Activated CD8-positive, alpha-beta memory T cell treated with anti-CD3 and anti-CD28 coated beads, Interleukin-2, amount 50 U/mL, for 48 hours (primary cell): ENCODE results near the gene RBM38.

Experiments used
- DNase-seq: peaks from one replicate; pipeline ENCODE4 v3.0.0-alpha.2; 2020

Gene RBM38

DNA sequence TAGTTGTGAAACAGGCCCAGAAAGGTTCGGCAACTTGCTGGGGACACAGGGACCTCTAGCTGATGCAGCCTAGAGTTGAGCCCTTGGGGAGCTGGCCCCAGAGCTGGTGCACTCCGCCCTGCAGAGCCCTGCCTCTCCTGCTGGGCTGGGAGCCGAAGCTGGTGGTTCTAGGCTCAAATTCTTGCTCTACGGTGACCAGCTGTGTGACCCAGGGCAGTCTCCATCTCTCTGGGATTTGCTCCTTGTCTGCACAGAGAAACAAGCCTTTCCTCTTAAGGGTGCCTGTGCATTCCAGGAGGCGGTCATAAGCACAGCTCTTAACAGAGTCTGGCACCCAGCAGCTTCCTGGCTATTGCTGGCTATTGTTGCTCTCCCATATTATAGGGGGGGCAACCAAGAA lies 47.4 kb downstream of the RBM38 start:
- DNase-seq: no peak

DNA sequence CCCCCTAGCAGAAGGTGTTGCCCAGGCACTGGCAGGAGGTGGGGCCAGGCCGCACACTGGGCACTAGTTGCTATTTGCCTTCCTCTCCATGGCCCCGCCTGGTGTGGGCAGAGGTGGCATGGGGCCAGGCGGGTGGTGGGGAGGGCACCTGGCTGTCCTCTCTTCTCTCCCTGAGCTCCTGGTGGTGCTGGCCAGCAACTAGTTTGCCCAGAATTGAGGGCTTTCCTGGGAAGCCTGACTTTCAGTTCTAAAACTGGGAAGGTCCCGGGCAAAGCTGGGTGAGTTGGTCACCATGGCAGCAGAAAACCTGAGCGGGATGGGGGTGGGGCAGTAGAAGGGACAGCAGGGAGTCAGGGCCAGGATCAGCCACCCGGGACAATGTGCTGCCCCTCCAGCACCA lies 48.2 kb downstream of the RBM38 start:
- DNase-seq: no peak

DNA sequence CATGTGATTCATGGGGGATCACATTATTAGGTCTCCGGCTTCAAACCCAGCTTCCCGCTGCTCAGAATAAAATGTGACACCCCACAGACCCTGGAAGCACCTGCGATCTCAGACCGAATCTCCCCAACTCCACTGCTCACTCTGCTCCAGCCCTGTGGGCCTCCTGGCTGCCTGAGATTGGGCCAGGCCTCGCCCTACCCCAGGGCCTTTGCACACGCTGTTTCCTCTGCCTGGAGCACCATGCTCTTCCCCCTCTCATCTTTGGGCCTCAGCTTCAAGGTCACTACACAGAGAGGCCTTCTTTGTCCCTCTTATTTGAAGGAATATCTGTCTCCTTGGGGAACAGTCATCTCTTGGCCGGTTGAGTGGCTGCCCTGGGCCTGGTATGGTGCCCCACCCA lies 48.8 kb downstream of the RBM38 start:
- no peak for DNase-seq

DNA sequence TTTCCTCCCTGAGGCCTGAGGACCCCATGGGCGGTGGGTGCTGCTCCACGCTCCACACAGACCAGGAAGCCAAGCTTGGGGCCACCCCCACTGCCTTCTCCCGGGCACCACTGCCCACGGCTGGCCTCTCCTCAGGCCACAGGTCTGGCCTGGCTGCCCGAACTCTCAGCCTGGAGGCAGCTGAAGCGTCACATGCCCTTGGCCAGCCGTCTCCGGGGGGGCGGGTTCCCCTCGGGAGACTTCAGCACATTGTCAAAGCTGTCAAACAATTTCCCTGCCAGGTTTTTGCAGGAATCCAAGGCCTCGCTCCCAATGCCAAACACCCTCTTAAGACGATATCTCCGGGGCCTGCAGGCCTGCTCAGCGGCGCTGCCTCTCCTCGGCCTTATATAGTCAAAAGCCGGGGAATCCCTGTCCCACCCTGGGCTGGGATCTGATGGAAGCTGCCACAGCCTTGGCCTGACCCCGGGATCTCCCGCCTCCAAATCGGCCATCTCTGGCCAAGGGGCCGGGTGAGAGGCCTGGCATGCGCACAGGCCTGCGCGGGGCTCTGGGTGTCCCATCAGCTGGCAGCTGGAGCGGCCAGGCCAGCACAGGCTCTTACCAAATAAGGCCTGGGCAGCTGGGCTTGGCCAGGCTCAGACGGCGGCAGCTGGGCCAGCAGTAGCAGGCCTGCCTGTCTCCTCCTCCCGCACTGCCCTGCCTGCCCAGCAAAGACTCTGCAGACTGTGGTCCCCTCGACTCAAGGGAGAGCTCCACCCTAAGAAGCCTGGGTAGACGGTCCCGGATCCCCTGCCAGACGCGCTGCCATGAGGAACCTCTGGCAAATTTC lies 49.7 kb downstream of the RBM38 start:
- DNase-seq: no peak

DNA sequence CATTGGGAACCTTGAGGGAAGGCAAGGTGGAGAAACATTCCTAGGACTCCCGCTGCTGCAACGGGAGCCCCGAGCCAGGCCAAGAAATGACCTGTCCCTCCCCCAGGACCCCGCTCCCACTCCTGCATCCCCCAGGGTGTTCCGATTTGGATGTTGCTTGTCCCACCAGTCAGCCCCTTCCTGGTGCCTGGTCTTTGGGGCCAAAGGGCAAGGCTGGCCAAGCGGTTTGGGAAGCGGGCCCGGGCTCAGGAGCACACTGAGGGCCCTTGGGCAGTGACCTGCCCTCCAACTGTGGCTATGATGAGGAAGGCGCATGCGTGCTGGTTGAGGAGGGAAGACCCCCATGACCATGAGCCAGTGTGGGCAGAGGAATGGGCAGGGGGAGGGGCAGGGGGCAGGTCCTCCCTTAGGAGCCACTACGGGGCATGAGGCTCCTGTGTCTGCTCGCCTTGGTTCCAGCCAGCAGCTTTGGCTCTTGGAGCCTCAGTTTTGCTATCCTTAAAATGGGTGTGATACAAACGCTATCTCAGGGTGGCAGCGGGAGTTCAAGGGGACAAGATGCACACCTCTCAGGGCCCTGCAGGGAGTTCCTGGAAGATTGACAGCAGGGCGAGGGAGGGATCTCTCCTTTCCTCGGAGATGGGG lies 50.4 kb downstream of the RBM38 start:
- no peak for DNase-seq

DNA sequence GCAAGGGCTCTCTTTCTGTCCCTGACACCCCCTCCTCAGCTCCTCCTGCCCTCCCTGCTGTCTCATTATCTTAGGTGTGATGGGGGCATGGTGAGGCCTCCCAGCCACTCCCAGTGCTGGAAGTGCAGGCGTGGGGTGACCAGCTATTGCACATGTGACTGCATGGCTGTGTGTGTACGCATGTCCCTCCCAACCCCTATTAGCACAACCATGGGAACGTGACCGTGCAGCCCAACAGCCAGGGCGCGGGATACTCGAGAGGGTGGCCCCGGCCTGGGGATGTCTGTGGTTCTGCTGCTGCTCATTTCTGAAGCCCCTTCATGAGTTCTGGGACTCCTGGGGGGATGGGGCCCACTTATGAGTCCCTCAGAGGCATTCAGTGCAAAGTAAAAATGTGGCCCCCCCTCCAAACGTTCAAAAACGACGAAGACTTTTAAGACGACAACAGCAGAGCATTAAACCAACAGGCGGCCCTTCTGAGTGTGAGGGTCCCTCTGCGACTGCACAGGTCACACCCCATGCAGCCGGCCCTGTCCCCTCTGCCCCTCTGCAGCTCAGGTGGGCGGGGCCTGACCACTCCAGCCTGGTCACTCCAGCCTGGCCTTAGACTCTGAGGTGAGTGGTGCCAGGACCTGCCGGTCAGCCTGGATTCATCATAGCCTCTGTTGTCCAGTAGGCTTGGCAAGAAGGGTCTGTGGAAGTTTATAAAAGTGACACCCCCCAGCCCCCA lies 51.1 kb downstream of the RBM38 start:
- DNase-seq: no peak

DNA sequence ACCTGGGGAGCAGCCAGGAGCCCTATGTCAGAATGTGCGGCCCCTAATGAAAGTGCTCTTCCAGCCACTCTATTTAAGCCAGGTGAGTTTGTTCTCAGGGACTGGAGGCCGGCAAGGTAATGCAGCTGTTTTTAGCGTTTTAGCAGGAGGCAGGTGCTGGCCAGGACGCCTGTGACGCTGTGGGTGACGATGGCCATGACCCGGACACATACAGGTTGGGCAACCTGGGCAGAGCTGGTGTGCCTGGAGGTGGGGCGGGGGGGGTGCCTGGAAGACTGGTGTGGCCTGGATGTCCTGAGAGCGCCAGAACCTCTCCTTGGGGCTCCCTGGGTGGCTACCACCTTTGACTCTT lies 51.7 kb downstream of the RBM38 start:
- DNase-seq: no peak

DNA sequence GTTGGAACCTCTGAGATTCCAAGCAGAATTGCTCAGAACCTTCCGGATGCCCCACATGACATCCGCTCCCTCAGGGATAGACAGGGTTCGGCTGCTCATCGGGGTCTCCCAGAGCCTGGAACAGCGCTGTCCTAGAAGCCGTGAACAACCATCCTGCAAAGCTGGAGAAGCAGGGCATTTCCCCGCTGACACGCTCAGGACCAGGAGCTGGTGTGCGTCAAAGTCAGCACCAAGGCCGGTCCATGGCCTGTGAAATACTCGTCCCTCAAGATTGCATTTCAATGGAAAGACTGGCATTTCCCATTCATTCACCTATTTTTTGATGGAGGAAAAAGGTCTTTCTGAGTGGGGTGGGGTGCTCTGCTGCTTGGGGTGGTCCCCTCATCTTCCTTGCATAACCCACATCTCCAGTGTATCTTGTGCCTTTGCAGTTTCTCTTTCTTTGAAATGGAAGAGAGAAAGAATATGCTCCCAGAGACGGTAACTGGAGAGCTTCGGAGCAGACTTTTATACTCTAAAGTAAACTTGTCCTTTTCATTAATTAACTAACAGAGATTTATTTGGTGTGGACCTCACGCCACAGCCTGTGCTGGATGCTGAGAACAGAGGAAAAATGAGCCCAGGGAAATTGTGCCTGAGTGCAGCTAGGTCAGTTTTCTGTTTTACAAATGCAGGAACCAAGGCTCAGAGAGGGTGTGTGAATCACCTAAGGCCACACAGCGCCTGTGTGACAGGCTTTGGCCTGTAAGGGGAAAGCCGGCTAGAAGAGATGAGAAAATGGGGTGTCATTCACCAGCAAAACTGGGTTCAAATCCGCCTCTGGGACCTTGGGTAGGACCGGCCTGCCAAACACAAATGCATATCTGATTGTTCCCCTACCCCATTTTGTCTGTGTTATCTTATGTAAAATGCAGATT lies 52.4 kb downstream of the RBM38 start:
- DNase-seq: no peak

DNA sequence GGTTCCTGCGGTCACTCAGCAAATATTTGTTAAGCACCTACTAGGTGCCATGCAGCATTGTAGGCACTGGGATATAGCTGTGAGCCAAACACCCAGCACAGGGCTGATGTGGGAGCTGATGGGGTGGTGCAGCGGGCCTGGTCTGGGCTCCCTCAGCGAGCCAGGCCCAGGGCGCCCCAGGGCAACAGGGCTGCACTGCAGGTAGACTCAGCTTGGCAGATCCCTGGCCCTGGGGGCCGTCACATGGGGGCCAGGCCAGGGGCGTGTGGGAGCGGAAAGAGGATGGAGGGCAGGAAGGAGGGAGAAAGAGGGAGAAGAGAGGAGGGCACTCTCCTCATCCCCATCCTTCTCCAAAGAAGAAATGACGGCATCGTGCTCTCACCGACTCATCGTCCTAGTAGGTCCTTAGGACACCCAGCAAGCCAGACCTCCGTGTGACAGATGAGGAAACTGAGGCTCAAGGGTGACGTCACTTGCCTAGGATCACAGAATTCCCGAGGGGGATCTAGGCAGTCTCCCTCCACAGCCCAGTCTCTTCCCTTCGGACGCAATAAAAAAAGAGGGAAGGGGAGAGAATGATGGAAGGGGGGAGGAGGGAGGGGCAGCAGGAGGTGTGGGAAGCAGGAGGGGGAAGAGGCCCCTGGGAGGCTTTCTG lies 53.3 kb downstream of the RBM38 start:
- no peak for DNase-seq

DNA sequence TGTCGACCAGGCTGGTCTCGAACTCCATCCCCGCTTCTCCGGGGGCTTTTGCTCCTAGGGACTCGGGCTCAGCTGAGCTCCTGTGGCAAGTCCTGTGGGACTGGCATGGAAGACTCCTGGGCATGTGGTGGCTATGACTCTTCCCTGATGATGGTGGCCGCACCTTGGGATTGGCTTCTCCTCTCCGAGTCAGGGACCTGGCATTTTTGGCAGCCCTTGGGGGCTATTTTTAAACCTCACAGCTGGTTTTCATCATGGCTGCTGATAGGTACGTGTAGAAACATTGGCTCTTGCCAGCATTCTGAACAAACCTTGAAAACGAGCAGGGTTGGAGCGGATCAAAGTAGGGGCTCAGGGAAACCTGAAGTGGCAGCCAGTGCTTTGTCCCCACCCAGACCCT lies 54.1 kb downstream of the RBM38 start:
- no peak for DNase-seq

DNA sequence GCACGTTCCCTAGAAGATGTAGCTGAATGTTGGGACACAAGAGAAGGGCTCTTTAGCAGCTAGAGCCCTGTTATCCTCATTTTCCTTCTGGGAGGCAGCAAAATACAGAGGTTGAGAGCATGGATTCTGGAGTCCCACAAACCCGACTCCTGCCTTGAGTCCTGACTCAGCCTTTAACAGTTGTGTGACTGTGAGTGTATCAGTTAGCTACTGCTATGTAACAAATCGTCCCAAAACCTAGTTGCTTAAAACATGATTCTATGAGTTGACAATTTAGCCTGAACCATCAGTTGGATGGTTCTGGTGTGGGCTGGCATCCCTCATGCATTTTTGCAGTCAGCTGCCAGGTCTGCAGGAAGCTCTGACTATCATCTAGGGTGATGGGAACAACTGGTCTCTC lies 54.6 kb downstream of the RBM38 start:
- DNase-seq: no peak

DNA sequence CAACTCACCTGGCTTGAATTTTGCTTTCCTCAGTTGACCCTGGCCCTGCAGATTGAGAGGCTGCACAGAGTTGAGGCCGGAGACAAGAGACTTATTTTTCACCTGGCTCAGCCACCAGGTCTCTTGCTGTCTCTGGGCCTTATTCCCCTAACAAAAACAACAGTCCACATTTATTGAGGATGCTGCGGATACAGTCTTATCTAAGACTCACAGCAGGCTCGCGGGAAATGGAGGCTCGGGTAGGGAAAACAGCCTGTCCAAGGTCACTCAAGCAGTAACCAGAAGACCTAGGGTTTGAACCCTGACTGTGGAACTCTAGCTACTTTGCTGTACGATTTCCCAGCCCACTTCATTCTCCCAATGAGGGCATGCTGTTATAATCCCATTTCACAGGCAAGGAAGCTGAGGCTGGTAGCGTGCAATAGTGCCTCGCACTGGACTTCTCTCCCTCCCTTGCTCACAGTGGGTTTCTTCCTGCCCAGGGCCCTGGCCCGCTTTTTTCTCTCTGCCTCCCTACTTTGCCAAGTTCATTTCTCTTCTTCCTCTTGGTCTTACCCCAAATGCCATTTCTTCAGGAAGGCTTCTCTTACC lies 57.7 kb downstream of the RBM38 start:
- no peak for DNase-seq

DNA sequence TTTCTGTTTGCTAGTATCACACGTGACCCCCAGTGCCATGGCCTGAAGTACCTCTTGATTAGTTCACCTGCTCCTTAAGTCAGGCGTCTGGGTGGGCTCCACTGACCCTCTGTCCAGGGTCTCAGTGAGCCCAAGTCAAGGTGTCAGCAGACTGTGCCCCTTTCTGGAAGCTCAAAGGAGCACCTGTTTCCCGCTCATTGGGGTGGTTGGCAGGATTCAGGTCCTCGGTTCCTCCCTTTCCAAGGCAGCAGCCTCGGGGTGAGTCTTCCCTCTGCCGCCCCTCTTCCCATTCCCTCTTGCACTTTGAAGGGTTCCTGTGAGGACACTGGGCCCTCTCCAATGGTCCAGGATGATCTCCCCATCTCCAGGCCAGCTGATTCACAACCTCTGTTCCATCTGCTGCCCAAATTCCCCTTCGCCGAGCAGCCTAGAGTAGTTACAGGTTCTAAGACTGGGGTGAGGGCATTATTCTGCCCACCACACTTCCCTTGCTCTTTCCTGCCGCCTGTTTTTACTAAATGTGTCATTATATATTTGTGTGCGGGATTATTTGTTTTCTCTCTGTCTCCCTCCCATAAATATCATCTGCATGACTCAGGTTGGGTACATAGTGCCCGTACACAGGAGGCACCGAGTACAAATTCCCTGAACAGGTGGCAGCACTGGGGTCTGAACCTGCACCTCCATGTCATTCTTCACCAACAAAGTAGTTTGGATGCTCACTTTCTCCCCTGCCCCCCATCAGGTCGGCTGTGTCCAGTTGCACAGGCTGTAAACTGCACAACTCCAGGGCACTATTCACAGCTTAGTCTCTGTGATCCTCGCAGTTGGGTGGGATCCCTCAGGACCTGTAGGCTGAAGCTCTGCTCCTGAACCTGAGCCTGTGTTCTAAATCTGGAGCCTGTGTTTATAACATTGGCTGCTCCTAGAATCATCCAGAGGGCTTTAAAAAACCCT lies 58.5 kb downstream of the RBM38 start:
- no peak for DNase-seq

DNA sequence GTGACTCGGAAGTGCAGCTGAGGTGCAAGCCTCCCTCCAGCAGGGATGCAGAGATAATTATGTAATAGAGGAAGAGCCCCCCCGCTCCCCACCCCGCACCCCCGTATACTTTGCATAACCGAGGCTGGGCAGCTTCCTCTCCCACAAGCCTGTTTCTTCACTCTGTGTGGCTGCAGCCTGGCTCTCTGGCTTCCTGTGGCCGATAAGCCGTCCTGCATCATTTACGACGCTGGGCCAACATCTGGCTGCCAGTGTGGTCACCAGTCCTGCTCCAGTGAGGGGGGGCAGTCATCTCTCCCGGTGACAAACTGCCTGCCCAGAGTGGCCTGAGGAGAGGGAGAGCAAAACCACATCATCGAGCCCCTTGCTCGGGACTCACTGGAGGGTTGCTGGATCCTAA lies 59.2 kb downstream of the RBM38 start:
- no peak for DNase-seq

DNA sequence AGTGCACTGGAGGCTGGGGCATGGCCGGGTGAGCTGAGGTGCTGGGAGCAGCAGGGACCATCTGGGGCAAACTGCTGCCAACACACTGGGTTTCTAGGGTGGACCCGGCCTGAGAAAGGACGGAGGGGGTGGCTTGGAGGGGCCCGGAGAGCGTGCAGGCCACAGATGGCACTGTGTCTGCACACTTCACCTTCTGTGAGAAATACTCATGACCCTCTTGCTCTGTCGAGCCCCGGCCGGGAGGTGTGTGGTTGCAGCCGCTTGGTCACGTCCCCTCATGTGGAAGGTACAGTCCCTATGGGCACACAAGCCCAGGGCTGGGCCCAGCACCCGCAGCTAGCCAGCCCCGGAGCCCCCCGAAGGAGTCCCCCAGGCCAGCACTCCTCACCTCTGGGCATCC lies 59.7 kb downstream of the RBM38 start:
- no peak for DNase-seq

DNA sequence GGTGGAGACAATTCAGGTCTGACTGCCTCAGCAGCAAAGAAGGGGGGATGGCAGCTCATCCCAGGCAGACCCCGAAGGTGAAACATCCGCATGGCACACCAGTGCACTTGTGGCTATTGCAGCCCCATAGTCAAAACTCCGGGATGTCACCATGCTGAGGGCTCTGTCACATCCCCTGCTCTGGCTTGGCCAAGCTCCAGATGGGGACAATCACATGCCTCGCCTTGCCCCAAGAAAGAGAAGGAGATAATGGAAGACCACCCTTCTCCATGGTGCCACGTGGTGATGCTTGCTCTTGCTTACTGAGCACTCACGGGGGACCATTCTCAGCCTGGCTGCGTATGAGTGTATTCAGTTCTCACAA lies 60.2 kb downstream of the RBM38 start:
- no peak for DNase-seq

DNA sequence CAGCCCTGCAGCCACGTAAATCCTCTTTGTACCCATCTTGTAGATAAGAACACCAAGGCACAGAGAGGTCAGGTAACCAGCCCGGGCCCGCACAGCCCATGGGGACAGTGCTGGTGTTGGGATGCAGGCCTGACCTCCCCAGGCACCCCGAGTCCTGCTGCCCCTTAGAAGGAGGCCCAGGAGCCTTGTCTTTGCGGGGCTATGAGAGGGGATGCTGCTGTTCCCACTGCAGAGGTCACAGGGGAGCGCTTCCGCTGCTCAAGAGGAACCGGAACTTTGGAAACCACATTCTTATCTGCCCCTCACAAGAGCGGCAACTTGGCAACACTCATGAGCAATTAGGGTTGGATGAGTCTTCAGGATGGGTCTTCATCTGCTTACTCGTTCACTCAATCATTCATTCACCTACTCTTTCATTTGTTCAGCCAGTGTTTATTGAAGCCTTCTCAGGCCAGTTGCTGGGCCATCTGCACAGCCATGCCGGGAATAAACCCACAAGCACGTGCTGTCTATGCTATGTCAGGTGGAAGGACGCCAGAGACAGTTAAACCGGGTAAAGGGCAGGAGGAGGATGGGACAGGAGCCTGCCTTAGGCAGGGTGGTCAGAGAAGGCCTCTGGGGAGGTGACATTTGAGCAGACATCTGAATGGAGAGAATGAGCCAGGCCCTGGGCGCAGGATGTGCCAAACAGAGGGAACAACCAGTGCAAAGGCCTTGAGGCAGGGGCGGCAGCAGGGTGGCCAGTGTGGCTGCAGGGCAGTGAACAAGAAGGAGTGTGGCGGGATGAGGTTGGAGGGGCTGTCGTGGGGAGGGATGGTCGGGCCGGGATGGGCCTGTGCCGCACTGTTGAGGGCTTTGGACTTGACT lies 60.8 kb downstream of the RBM38 start:
- DNase-seq: no peak

DNA sequence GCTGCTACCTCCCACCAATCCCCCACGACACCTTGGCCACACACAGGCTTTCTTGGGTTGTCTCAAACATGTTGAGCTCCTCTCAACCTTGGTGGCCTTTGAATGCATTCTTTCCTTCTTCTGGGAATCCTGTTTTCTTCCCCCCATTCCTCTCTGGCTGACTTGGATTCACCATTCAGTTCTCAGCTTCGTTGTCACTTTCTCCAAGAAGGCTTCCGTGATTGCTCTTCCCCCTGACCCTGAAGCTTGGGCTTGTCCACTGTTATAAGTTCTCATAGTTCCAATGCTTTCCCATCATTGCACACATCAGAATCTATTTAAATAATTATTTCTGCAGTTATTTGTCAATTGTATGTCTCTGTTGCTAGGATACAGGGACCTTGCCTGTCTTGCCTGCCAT lies 64.2 kb downstream of the RBM38 start:
- DNase-seq: no peak

DNA sequence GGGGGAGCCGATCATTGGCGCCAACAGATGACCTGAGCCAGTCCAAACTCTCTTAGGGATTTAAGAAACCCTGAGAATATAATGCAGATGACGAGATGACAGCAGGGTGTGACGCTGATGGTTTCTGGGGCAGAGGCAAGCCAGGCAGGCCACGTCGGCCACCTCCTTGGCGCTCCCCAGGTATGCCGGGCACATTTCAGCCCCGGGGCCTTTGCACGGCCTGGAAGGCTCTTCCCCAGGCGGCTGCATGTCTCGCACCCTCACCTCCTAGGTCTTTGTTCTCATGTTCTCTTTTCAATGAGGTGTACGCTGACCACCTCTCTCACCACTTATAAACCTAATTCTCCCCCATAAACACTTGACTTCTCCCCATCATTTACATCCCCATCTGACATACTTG lies 64.9 kb downstream of the RBM38 start:
- DNase-seq: no peak
